CD4-positive, alpha-beta memory T cell (primary cell): ENCODE results near the gene TMEM184C. TPM values are rescaled to one million over a fixed set of nuclear protein-coding genes. Genes with fewer than 3 reads are reported as not detected.

Source experiments
- CTCF ChIA-PET: fragments of 350-600 bp; sonication (Branson Sonifier 250); formaldehyde crosslinking; loops from one replicate; lab custom pipeline; 2021; ENCODE audit warnings: inconsistent platforms; ENCODE audit not compliant: partially characterized antibody; lab: Charles Lee
- POLR2A ChIA-PET: fragments of 350-600 bp; sonication (Branson Sonifier 250); formaldehyde crosslinking; loops from one replicate; lab custom pipeline; 2021; ENCODE audit not compliant: partially characterized antibody; lab: Charles Lee
- DNase-seq, 5 donors: peaks; one replicate each; pipeline versions ENCODE4 v3.0.0 to v3.0.0-alpha.2; 2020 to 2022; ENCODE audit warnings: mixed read lengths in 1 of 5
- H3K27ac ChIP-seq: one replicate; pipeline ENCODE4 v1.7.0; 2013; ENCODE audit warnings: low read depth, low read length
- H3K27me3 ChIP-seq: 2 replicates; pipeline ENCODE4 v1.7.0; 2013; ENCODE audit warnings: mild to moderate bottlenecking, low read length, moderate library complexity; ENCODE audit not compliant: insufficient read depth
- H3K36me3 ChIP-seq: 2 replicates; pipeline ENCODE4 v1.7.0; 2013; ENCODE audit warnings: mild to moderate bottlenecking, low read length, moderate library complexity; ENCODE audit not compliant: insufficient read depth
- H3K4me1 ChIP-seq: 2 replicates; pipeline ENCODE4 v1.7.0; 2013; ENCODE audit warnings: mild to moderate bottlenecking, low read length, moderate library complexity; ENCODE audit not compliant: insufficient read depth
- H3K4me3 ChIP-seq, 2 donors: one replicate each; pipeline ENCODE4 v1.7.0; 2013; ENCODE audit warnings: low read length in 2 of 2, mild to moderate bottlenecking in 1 of 2
- H3K9me3 ChIP-seq, 2 donors: one replicate each; pipeline ENCODE4 v1.7.0; 2013; ENCODE audit warnings: low read length in 2 of 2, control low read depth in 1 of 2; ENCODE audit not compliant: control insufficient read depth in 1 of 2
- H3K27ac Mint-ChIP-seq, 7 donors: one replicate each; pipeline ENCODE4 v1.8.0; 2020 to 2021; ENCODE audit warnings: mixed read lengths in 7 of 7, mild to moderate bottlenecking in 6 of 7, inconsistent platforms in 3 of 7, moderate library complexity in 3 of 7
- H3K27me3 Mint-ChIP-seq, 2 donors: one replicate each; pipeline ENCODE4 v1.8.0; 2020 to 2021; ENCODE audit warnings: mixed read lengths in 2 of 2
- H3K36me3 Mint-ChIP-seq, 2 donors: one replicate each; pipeline ENCODE4 v1.8.0; 2020 to 2021; ENCODE audit warnings: mixed read lengths in 2 of 2, inconsistent platforms in 1 of 2, mild to moderate bottlenecking in 1 of 2
- H3K4me1 Mint-ChIP-seq, 4 donors: one replicate each; pipeline ENCODE4 v1.8.0; 2020 to 2021; ENCODE audit warnings: mixed read lengths in 4 of 4, mild to moderate bottlenecking in 1 of 4
- H3K4me3 Mint-ChIP-seq, 8 donors: one replicate each; pipeline ENCODE4 v1.8.0; 2020 to 2021; ENCODE audit warnings: mixed read lengths in 8 of 8, mild to moderate bottlenecking in 7 of 8, moderate library complexity in 6 of 8, inconsistent platforms in 3 of 8
- H3K9me3 Mint-ChIP-seq, 8 donors: one replicate each; pipeline ENCODE4 v1.8.0; 2020 to 2021; ENCODE audit warnings: mixed read lengths in 8 of 8, mild to moderate bottlenecking in 5 of 8, inconsistent platforms in 3 of 8, moderate library complexity in 1 of 8
- intact Hi-C: fragments of 100-400 bp; cut with micrococcal nuclease; formaldehyde crosslinking; loops from one replicate; pipeline ENCODE4 v1.15.1; 2023
- polyA plus RNA-seq, 2 donors: library from polyadenylated mRNA; unstranded; fragments of 300-500 nt; fragmentation: Illumina TruSeq; gene quantifications; one replicate each; pipeline ENCODE4 v1.2.3, GENCODE V29; 2021
- total RNA-seq, 2 experiments: library from RNA; stranded (reverse); gene quantifications; one replicate each; pipeline ENCODE4 v1.2.3, GENCODE V29; 2021

The TMEM184C gene
- total and polyA plus RNA-seq, 4 experiments from 2014 or later, result 13.7 to 31.5 (median 28.2) TPM

- H3K4me1 ChIP-seq, result peaks cover 49% of the 10 kb centered on the region
- H3K4me3 Mint-ChIP-seq, result peak overlapping the region; percentile 4 to 80 (median 64)
- no peaks in the 10 kb centered on the region for H3K27me3 Mint-ChIP-seq
- H3K27ac Mint-ChIP-seq, result peak overlapping the region in 5 of 7 donors; percentile 18 to 96 (median 54)
- no peaks in the 10 kb centered on the region for H3K9me3 ChIP-seq
- H3K36me3 Mint-ChIP-seq, result peaks cover 27 to 44% of the 10 kb centered on the region in 2 donors
- no peak overlapping the region for H3K4me3 ChIP-seq
- POLR2A ChIA-PET, result no interaction called here
- peaks cover 27 to 59% (median 40%) of the 10 kb centered on the region in 4 donors for H3K4me1 Mint-ChIP-seq
- H3K27me3 ChIP-seq, result no peaks in the 10 kb centered on the region
- CTCF ChIA-PET, result no interaction called here
- no peaks in the 10 kb centered on the region for H3K9me3 Mint-ChIP-seq
- intact Hi-C loops, result no loop called here
- H3K36me3 ChIP-seq, result peaks cover 10% of the 10 kb centered on the region
- no peak overlapping the region for H3K27ac ChIP-seq
- DNase-seq, result no peak
Observed at GRCh38 chr4:147620315-147620714, 3.1 kb downstream of the TMEM184C start.

DNA sequence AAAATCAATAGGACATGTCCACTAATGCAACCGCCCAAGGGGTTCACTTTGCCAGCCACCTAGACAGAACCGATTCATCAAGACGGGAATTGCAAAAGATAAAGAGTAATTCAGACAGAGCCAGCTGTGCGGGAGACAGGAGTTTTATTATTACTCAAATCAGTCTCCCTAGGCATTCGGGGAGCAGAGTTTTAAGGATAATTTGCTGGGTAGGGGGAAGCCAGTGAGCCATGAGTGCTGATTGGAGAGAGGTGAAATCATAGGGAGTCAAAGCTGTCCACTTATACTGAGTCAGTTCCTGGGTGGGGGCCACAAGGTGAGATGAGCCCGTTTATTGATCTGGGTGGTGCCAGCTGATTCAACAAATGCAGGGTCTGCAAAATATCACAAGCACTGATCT is 8.5 kb downstream of the TMEM184C start:
- Mint-ChIP-seq H3K4me3 (no peak overlapping the region), H3K9me3 (no peaks in the 10 kb centered on the region), H3K27me3 (no peaks in the 10 kb centered on the region), H3K4me1 (peaks cover 11 to 24% (median 14%) of the 10 kb centered on the region in 4 donors), H3K36me3 (peaks cover 38 to 64% of the 10 kb centered on the region in 2 donors), H3K27ac (peak overlapping the region in 3 of 7 donors; percentile 36 to 66 (median 57))
- intact Hi-C loops, result no loop called here
- Histone ChIP-seq H3K27me3 (no peaks in the 10 kb centered on the region), H3K4me1 (peaks cover 14% of the 10 kb centered on the region), H3K36me3 (peaks cover 27% of the 10 kb centered on the region), H3K4me3 (no peak overlapping the region), H3K27ac (no peak overlapping the region), H3K9me3 (no peaks in the 10 kb centered on the region)
- no peak for DNase-seq
- CTCF ChIA-PET, result interaction anchor here (1.8 to 2.4 kb wide), 2 partner anchors 9 to 241 kb away, joined by 5 read pairs; partner anchors contain the start of gene TMEM184C
- POLR2A ChIA-PET, result interaction anchor here (1.7 to 2.3 kb wide), 2 partner anchors 8 to 58 kb away, joined by 5 to 9 read pairs; partner anchors contain the start of genes PRMT9 and TMEM184C

DNA sequence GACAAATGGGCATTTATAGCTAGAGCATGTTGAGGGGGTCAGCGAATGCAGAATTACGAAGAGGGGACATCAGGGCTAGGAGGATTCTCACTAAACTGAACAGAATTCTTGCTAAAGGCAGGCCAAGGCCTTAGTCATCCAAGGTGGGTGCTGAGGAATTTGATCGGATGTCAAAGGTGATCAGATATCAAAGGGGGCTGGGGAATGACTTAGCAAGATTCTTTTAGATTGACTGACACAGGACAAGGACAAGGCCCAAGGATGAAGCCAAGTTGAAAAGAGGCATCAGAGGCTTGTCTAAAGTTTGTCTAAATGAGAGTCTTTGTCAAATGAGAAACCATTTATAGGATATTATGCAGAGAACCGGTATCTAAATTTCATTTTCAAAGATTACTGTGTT is 9.7 kb downstream of the TMEM184C start:
- intact Hi-C loops, result no loop called here
- Histone ChIP-seq H3K4me1 (peaks cover 2% of the 10 kb centered on the region), H3K27me3 (no peaks in the 10 kb centered on the region), H3K9me3 (no peaks in the 10 kb centered on the region), H3K4me3 (no peak overlapping the region), H3K36me3 (peaks cover 32% of the 10 kb centered on the region), H3K27ac (no peak overlapping the region)
- Mint-ChIP-seq H3K4me1 (peaks cover 6 to 12% (median 9%) of the 10 kb centered on the region in 4 donors), H3K4me3 (no peak overlapping the region), H3K27me3 (no peaks in the 10 kb centered on the region), H3K27ac (peak overlapping the region in 2 of 7 donors; percentile 4 to 49), H3K9me3 (no peaks in the 10 kb centered on the region), H3K36me3 (peaks cover 38 to 68% of the 10 kb centered on the region in 2 donors)
- ChIA-PET POLR2A (interaction anchor here (1.7 to 2.3 kb wide), 2 partner anchors 9 to 57 kb away, joined by 5 to 9 read pairs; partner anchors contain the start of genes PRMT9 and TMEM184C), CTCF (interaction anchor here (1.8 to 2.4 kb wide), 2 partner anchors 10 to 240 kb away, joined by 5 read pairs; partner anchors contain the start of gene TMEM184C)
- no peak for DNase-seq

GRCh38 chr4:147628415-147628814 is 11.2 kb downstream of the TMEM184C start:
- H3K4me3 ChIP-seq, result no peak overlapping the region
- no peaks in the 10 kb centered on the region for H3K9me3 Mint-ChIP-seq
- H3K9me3 ChIP-seq, result no peaks in the 10 kb centered on the region
- H3K4me3 Mint-ChIP-seq, result no peak overlapping the region
- no peaks in the 10 kb centered on the region for H3K4me1 ChIP-seq
- DNase-seq, result no peak
- ChIA-PET CTCF (no interaction called here), POLR2A (interaction anchor here (0.9 kb wide), 1 partner anchor 11 kb away, joined by 5 read pairs; the partner anchor contains the start of gene TMEM184C)
- peaks cover 40 to 74% of the 10 kb centered on the region in 2 donors for H3K36me3 Mint-ChIP-seq
- H3K27ac ChIP-seq, result no peak overlapping the region
- H3K27ac Mint-ChIP-seq, result no peak overlapping the region
- H3K27me3 Mint-ChIP-seq, result no peaks in the 10 kb centered on the region
- intact Hi-C loops, result no loop called here
- peaks cover 0 to 8% (median 2%) of the 10 kb centered on the region in 4 donors for H3K4me1 Mint-ChIP-seq
- H3K27me3 ChIP-seq, result no peaks in the 10 kb centered on the region
- peaks cover 32% of the 10 kb centered on the region for H3K36me3 ChIP-seq

DNA sequence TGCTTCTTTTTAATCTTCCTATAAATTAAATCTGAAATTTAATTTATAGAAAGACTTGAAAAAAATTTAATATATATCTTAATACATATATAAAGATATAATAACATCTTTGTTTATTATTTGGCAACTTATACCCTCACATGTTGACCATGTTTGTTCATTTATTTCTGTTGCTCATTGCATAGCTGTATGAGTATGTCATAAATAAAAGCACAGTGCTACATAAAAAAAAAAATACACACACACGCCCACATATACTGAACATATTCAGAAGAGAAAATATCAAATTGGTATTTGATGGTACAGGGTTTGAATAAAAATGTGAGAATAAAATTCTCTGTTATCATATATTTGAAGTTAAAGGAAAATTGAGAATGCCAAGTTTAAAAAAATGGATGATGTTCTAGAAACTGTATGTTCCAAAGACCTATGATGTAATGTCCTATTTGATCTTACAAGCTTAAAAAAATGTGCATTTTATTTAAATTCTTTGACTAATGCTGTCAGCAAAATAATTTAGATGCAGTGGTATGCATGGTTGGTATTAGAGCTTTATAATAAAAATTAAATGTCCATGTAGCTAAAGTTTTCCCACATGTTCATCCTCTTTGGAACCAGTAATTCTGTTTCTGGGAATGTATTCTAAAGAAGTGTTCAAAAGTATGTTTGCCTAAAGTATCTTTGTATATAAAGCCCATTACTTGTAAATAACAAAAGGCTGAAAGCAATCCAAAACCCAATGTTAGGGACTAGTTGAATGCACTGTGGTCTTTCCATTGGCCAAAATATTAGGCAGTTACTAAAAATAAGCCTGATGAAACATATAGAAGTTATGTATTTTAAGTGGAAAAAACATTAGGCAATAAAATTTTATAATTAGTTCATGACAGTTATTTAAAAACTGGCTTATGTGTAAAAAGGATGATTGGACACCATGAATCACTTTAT is 12.9 kb downstream of the TMEM184C start:
- Mint-ChIP-seq H3K27me3 (no peaks in the 10 kb centered on the region), H3K4me3 (no peak overlapping the region), H3K4me1 (peaks cover 0 to 8% (median 2%) of the 10 kb centered on the region in 4 donors), H3K9me3 (no peaks in the 10 kb centered on the region), H3K27ac (peak overlapping the region in 1 of 7 donors; percentile 36), H3K36me3 (peaks cover 51 to 79% of the 10 kb centered on the region in 2 donors)
- peaks cover 32% of the 10 kb centered on the region for H3K36me3 ChIP-seq
- no peaks in the 10 kb centered on the region for H3K9me3 ChIP-seq
- ChIA-PET CTCF (interaction anchor here (1.3 to 2.3 kb wide), 2 partner anchors 40 to 79 kb away, joined by 3 to 6 read pairs; no protein-coding TSS in a partner anchor), POLR2A (no interaction called here)
- no peak for DNase-seq
- H3K4me3 ChIP-seq, result no peak overlapping the region
- intact Hi-C loops, result no loop called here
- H3K27me3 ChIP-seq, result no peaks in the 10 kb centered on the region
- no peaks in the 10 kb centered on the region for H3K4me1 ChIP-seq
- H3K27ac ChIP-seq, result no peak overlapping the region

DNA sequence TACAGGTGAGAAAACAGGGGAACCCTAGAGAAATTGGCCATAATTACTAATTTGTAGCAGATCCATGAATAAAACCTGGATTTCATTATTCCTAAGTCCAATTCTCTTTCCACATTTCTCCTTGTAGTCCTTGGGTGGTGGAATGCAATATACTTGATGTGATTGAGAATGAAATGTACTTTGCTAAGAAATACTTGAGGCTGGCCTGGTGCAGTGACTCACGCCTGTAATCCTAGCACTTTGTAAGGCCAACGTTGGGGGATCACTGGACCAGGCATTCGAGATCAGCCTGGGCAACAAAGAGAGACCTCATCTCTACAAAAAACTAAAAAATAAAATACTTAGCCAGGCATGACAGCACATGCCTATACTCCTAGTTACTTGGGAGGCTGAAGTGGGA is 15.9 kb downstream of the TMEM184C start:
- Mint-ChIP-seq H3K36me3 (peaks cover 54 to 78% of the 10 kb centered on the region in 2 donors), H3K4me1 (no peaks in the 10 kb centered on the region), H3K4me3 (no peak overlapping the region), H3K9me3 (peaks cover 0 to 3% (median 0%) of the 10 kb centered on the region in 8 donors), H3K27me3 (no peaks in the 10 kb centered on the region), H3K27ac (no peak overlapping the region)
- Histone ChIP-seq H3K4me3 (no peak overlapping the region), H3K4me1 (no peaks in the 10 kb centered on the region), H3K27me3 (no peaks in the 10 kb centered on the region), H3K36me3 (peaks cover 21% of the 10 kb centered on the region), H3K27ac (no peak overlapping the region), H3K9me3 (no peaks in the 10 kb centered on the region)
- ChIA-PET POLR2A (no interaction called here), CTCF (no interaction called here)
- intact Hi-C loops, result no loop called here
- DNase-seq, result no peak

DNA sequence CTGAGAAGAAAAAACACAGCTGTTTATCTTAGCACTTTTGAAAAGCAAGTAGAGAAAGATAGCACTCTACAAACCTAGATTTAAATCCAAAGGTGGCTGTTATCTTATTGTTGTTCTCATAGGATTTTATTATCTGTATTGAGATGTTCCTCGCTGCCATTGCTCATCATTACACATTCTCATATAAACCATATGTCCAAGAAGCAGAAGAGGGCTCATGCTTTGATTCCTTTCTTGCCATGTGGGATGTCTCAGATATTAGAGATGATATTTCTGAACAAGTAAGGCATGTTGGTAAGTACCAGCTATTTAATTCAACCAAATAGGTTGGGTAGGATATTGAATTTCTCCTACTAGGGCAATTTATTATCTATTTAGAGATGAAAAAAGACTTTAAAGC is 16.4 kb downstream of the TMEM184C start:
- Mint-ChIP-seq H3K27me3 (no peaks in the 10 kb centered on the region), H3K4me3 (no peak overlapping the region), H3K36me3 (peaks cover 52 to 77% of the 10 kb centered on the region in 2 donors), H3K27ac (no peak overlapping the region), H3K4me1 (peaks cover 0 to 2% (median 0%) of the 10 kb centered on the region in 4 donors), H3K9me3 (peaks cover 0 to 3% (median 0%) of the 10 kb centered on the region in 8 donors)
- ChIA-PET CTCF (no interaction called here), POLR2A (no interaction called here)
- no peak overlapping the region for H3K27ac ChIP-seq
- H3K36me3 ChIP-seq, result peaks cover 21% of the 10 kb centered on the region
- H3K4me1 ChIP-seq, result no peaks in the 10 kb centered on the region
- no peak overlapping the region for H3K4me3 ChIP-seq
- no peaks in the 10 kb centered on the region for H3K9me3 ChIP-seq
- no peaks in the 10 kb centered on the region for H3K27me3 ChIP-seq
- intact Hi-C loops, result no loop called here
- DNase-seq, result no peak
